Loucy (cell line): ENCODE measurements around the gene EDC4.

Source experiments
- CTCF ChIP-seq: fragments of 200-600 bp; sonication (generic); conservative IDR thresholded peaks from 2 replicates; pipeline ENCODE4 v1.5.1; 2014; ENCODE audit warnings: mild to moderate bottlenecking, antibody characterized with exemption, low read length
- EZH2phosphoT487 ChIP-seq: fragments of 200-600 bp; IDR thresholded peaks from 2 replicates; pipeline ENCODE4 v1.6.1; 2018; ENCODE audit warnings: antibody characterized with exemption, mild to moderate bottlenecking, moderate library complexity, borderline replicate concordance

GRCh38 chr16:67869653-67870052 lies 3.2 kb upstream of the EDC4 start:
- TF ChIP-seq CTCF = no peak
- no peak for TF ChIP-seq EZH2phosphoT487
